Large intestine (tissue), 3 donors: ENCODE measurements around the gene UGT1A1. TPM values are rescaled to one million over a fixed set of nuclear protein-coding genes. Genes with fewer than 3 reads are reported as not detected.

Source experiments
- DNase-seq, 2 donors: peaks; one replicate each; pipeline versions ENCODE4 v3.0.0 to v3.0.0-alpha.2; 2013
- H3K27ac ChIP-seq: one replicate; pipeline ENCODE4 v1.5.1; 2013; ENCODE audit warnings: low read length
- H3K27me3 ChIP-seq: 2 replicates; pipeline ENCODE4 v1.6.1; 2013; ENCODE audit warnings: low read length; ENCODE audit not compliant: control insufficient read depth, insufficient read depth
- H3K36me3 ChIP-seq: 2 replicates; pipeline ENCODE4 v1.6.1; 2013; ENCODE audit warnings: low read length; ENCODE audit not compliant: control insufficient read depth, insufficient read depth
- H3K4me1 ChIP-seq: one replicate; pipeline ENCODE4 v1.6.1; 2013; ENCODE audit warnings: low read length; ENCODE audit not compliant: control insufficient read depth, insufficient read depth
- H3K4me3 ChIP-seq: one replicate; pipeline ENCODE4 v1.5.1; 2013; ENCODE audit warnings: low read length
- H3K9me3 ChIP-seq: one replicate; pipeline ENCODE4 v1.6.1; 2013; ENCODE audit warnings: mild to moderate bottlenecking, low read depth, low read length, moderate library complexity; ENCODE audit not compliant: control insufficient read depth
- WGBS: methylation state at CpG from one replicate; pipeline ENCODE4 v1.1.5; 2013; ENCODE audit warnings: low lambda C conversion rate; ENCODE audit not compliant: insufficient coverage; 5-methylcytosine and 5-hydroxymethylcytosine counted together
- polyA plus RNA-seq: library from polyadenylated mRNA; unstranded; fragments of 120-200 nt; gene quantifications from one replicate; pipeline ENCODE4 v1.2.1, GENCODE V29; 2013

Gene UGT1A1
- polyA plus RNA-seq, 1 donor = 1.6 TPM

DNA sequence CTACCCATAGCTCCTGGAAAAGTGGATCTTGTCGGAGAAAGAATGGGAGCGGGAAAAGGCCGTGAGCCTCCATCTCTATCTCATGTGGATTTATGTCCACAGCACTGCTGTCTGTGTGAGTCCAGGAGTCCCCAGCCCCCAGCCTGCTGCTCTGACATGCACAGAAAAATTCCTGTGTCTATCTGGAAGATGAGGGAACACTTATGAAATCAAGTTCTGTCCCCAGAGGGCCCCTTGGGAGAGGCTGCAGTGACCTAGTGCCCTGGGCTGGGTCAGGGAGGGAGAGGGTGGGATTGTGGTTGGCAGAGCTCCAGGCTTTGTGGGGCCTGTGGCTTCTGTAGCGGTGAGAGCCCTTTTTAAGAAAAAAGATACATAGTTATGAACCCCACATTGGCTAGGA lies 56.7 kb downstream of the UGT1A1 start:
- H3K36me3 ChIP-seq = no peaks in the 10 kb centered on the region
- no CpG with 5 or more reads among the region's 4 CpGs for WGBS
- H3K4me1 ChIP-seq = peaks cover 24% of the 10 kb centered on the region
- DNase-seq = peak; percentile 62 to 82
- H3K27ac ChIP-seq = peak overlapping the region; percentile 58
- no peaks in the 10 kb centered on the region for H3K9me3 ChIP-seq
- no peaks in the 10 kb centered on the region for H3K27me3 ChIP-seq
- no peak overlapping the region for H3K4me3 ChIP-seq

DNA sequence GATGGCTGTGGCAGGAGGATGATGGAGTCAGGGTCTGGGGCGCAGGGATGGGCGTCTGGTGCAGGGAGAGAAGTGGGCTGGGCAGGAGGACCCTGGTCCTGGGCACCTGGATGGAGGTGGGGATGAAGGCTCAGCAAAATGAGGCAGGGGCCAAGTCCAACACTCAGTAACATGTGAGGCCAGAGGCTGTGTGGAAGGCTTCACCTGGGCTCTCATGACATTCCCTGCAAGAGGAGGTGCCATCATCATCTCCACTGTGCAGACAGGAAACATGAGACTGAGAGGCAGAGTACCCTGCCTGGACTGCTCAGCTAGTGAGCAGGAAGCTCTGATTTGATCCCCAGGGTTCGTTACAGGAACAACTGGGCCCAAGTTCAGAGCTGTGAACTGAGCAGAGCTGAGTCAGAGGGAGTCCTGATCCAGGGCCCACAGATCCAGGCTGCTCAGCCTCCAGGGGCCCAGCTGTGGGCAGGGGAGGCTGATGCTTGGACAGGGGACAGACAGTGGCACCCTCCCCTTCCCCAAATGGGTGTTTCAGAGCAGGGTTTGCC lies 57.4 kb downstream of the UGT1A1 start:
- peak; percentile 37 to 72 for DNase-seq
- H3K27ac ChIP-seq = peak overlapping the region; percentile 58

GRCh38 chr2:233817995-233818638 lies 58.0 kb downstream of the UGT1A1 start:
- peaks cover 29% of the 10 kb centered on the region for H3K4me1 ChIP-seq
- H3K36me3 ChIP-seq = no peaks in the 10 kb centered on the region
- H3K4me3 ChIP-seq = no peak overlapping the region
- WGBS = no CpG with 5 or more reads among the region's 11 CpGs
- peak overlapping the region; percentile 58 for H3K27ac ChIP-seq
- H3K27me3 ChIP-seq = no peaks in the 10 kb centered on the region
- no peaks in the 10 kb centered on the region for H3K9me3 ChIP-seq
- DNase-seq = peak in 1 of 2 donors; percentile 52

More for the DNA sequence above, 57.4 kb downstream of the UGT1A1 start:
- WGBS = no CpG with 5 or more reads among the region's 3 CpGs
- peaks cover 24% of the 10 kb centered on the region for H3K4me1 ChIP-seq
- no peaks in the 10 kb centered on the region for H3K9me3 ChIP-seq
- H3K27me3 ChIP-seq = no peaks in the 10 kb centered on the region
- H3K36me3 ChIP-seq = no peaks in the 10 kb centered on the region
- H3K4me3 ChIP-seq = no peak overlapping the region

- H3K9me3 ChIP-seq = no peaks in the 10 kb centered on the region
- DNase-seq = no peak
- WGBS = no CpG with 5 or more reads among the region's 17 CpGs
- H3K27me3 ChIP-seq = no peaks in the 10 kb centered on the region
- H3K4me3 ChIP-seq = no peak overlapping the region
- H3K36me3 ChIP-seq = no peaks in the 10 kb centered on the region
- peaks cover 30% of the 10 kb centered on the region for H3K4me1 ChIP-seq
- no peak overlapping the region for H3K27ac ChIP-seq
Observed at GRCh38 chr2:233818639-233819621, 58.9 kb downstream of the UGT1A1 start.

DNA sequence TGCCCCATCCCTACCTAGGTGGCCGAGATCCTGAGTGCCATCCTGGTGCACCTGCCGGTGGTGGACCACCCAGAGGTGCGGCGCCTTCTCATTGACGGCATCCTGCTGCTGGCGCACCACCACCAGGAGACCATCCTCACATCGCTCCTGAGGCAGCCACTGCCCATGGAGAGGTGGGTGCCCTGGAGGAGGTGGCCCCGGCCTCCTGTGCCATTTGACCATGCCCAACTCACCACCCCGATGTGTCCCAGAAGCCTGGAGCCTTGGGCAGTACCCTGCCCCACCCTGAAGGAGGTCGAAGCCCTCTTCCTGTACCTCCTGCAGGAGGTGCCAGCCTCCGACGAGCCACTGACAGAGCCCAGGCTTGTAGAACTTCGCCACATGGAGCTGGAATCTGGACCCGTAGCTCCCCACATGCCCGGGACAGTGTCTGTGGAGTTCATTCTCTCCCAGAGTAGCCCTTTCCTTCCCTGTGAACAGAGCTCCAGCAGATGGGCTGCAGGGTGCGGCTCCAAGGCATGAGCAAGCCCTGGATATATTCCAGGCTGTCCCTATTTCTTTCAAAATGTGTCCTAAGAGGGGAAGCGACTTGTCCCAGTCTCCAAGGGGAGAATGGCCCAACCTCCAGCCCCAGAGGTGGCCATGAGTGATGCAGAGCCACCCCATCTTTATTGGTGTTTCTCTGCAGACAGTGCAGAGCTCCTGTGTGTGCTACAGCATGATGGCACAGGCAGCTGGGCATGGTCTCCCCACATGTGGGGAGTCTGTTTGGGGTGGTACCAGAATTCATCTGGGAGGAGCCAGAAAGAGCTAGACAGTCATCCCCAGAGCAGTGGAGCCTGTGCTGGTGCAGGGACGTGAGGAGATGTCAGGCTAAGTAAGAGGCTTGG lies 60.1 kb downstream of the UGT1A1 start:
- WGBS = no CpG with 5 or more reads among the region's 18 CpGs

GRCh38 chr2:233820774-233821105 lies 60.7 kb downstream of the UGT1A1 start:
- no peaks in the 10 kb centered on the region for H3K9me3 ChIP-seq
- no peak overlapping the region for H3K27ac ChIP-seq
- H3K4me1 ChIP-seq = peaks cover 30% of the 10 kb centered on the region
- H3K4me3 ChIP-seq = no peak overlapping the region
- WGBS = 80% methylated on average over 1 of the region's 6 CpGs
- H3K36me3 ChIP-seq = no peaks in the 10 kb centered on the region
- H3K27me3 ChIP-seq = no peaks in the 10 kb centered on the region
- DNase-seq = no peak

More for the DNA sequence above, 60.1 kb downstream of the UGT1A1 start:
- Histone ChIP-seq H3K27ac (no peak overlapping the region), H3K4me1 (peaks cover 30% of the 10 kb centered on the region), H3K4me3 (no peak overlapping the region), H3K9me3 (no peaks in the 10 kb centered on the region), H3K27me3 (no peaks in the 10 kb centered on the region), H3K36me3 (no peaks in the 10 kb centered on the region)
- no peak for DNase-seq

DNA sequence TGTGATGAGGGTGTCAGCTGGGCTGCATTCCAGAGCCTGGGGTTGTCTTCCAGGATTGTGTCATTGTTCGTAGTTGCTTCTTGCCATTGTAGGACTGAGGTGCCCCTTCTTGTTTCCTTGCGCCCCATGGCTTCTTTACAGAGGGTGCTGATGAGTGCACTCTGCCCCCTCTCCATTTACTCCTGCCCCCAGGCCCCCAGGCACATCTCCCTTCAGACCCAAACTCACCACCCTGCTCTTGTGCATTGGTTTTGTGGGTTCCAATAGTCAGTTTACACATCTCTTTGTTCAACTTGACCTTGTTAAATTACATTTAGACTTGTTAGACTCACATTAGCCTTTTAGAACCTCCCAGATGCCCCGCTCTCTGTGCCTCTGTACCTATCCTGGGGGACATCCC lies 61.1 kb downstream of the UGT1A1 start:
- H3K36me3 ChIP-seq = no peaks in the 10 kb centered on the region
- H3K4me3 ChIP-seq = no peak overlapping the region
- DNase-seq = no peak
- H3K9me3 ChIP-seq = no peaks in the 10 kb centered on the region
- H3K27ac ChIP-seq = no peak overlapping the region
- WGBS = no CpG with 5 or more reads among the region's 3 CpGs
- H3K27me3 ChIP-seq = no peaks in the 10 kb centered on the region
- peaks cover 30% of the 10 kb centered on the region for H3K4me1 ChIP-seq

GRCh38 chr2:233821709-233822100 lies 61.6 kb downstream of the UGT1A1 start:
- no peak overlapping the region for H3K4me3 ChIP-seq
- DNase-seq = no peak
- H3K36me3 ChIP-seq = no peaks in the 10 kb centered on the region
- H3K27ac ChIP-seq = no peak overlapping the region
- H3K4me1 ChIP-seq = peaks cover 25% of the 10 kb centered on the region
- H3K27me3 ChIP-seq = no peaks in the 10 kb centered on the region
- WGBS = no CpG with 5 or more reads among the region's 8 CpGs
- no peaks in the 10 kb centered on the region for H3K9me3 ChIP-seq

DNA sequence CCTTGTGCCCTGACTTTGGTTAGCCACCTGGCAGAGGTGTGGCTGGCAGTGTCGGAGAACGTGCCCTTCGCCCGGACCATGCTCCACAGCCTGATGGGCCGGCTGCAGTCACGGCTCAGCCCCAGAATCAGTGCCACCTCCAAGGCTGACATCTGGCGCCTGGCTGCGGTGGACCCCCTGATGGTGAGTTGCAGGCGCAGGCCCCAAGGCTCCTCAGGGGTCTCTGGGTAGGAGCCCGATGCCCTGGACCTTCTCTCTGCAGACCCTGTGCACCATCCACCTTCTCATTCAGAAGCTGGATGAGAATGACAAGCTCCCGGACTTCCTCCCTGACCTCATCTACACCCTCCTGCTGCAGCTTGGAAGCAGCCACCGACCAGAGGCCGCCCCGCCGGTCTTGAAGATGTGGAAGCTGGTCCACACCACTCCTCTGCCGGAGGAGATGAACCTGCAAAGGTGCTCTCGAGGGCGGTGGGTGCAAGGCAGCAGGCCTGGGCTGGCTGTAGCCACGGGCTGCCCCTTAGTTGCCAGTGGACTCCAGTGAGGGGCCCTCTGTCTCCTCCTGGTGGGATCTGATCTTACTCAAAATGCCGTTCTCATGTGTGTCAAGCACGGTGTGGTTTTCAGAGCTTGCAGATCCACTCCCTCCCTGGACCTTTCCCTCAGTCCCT lies 62.2 kb downstream of the UGT1A1 start:
- no peak for DNase-seq
- Histone ChIP-seq H3K27me3 (no peaks in the 10 kb centered on the region), H3K4me3 (no peak overlapping the region), H3K9me3 (no peaks in the 10 kb centered on the region), H3K4me1 (peaks cover 21% of the 10 kb centered on the region), H3K27ac (no peak overlapping the region), H3K36me3 (no peaks in the 10 kb centered on the region)
- WGBS = no CpG with 5 or more reads among the region's 21 CpGs
